ENCODE results near the gene SMARCD3.

DNA sequence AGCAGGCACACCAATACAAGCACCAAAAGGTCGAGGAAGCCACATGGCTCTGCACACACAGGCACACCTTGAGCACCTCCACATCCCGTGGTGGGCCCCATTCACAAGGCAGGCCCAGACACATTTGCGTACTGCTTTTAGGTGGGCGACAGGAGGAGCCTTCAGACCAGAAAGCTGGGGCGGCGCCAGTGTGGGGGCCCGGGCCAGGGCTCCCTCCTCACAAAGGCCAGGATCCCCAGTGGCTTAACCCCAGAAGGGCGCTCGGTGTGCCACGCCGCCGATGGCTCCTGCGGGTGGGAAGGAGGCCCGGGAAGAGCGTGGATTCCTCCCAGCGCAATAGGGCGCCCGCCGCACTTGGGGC lies 2.8 kb upstream of the SMARCD3 start:
- TF ChIP-seq, protein P1, sequence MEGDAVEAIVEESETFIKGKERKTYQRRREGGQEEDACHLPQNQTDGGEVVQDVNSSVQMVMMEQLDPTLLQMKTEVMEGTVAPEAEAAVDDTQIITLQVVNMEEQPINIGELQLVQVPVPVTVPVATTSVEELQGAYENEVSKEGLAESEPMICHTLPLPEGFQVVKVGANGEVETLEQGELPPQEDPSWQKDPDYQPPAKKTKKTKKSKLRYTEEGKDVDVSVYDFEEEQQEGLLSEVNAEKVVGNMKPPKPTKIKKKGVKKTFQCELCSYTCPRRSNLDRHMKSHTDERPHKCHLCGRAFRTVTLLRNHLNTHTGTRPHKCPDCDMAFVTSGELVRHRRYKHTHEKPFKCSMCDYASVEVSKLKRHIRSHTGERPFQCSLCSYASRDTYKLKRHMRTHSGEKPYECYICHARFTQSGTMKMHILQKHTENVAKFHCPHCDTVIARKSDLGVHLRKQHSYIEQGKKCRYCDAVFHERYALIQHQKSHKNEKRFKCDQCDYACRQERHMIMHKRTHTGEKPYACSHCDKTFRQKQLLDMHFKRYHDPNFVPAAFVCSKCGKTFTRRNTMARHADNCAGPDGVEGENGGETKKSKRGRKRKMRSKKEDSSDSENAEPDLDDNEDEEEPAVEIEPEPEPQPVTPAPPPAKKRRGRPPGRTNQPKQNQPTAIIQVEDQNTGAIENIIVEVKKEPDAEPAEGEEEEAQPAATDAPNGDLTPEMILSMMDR (IDR thresholded peaks at IDR 0.05), result no peak
- TF ChIP-seq EP300 (IDR thresholded peaks at IDR 0.05), result no peak

All from gastroesophageal sphincter (tissue), 3 donors.